GM19328 (cell line): Measurements from ENCODE around the gene SMIM31.

ENCODE experiments used
- ATAC-seq: cut with Tn5 transposase; IDR thresholded peaks from one replicate; pipeline ENCODE4 v1.9.1; 2021; ENCODE audit warnings: mild to moderate bottlenecking, moderate library complexity; ENCODE audit not compliant: unreplicated experiment

The SMIM31 gene

GRCh38 chr4:164783976-164784375 is 30.0 kb downstream of the SMIM31 start:
- no peak for ATAC-seq

GRCh38 chr4:164789047-164789446 is 35.1 kb downstream of the SMIM31 start:
- no peak for ATAC-seq

- ATAC-seq, result no peak
Observed at GRCh38 chr4:164790249-164790648, 36.3 kb downstream of the SMIM31 start.

DNA sequence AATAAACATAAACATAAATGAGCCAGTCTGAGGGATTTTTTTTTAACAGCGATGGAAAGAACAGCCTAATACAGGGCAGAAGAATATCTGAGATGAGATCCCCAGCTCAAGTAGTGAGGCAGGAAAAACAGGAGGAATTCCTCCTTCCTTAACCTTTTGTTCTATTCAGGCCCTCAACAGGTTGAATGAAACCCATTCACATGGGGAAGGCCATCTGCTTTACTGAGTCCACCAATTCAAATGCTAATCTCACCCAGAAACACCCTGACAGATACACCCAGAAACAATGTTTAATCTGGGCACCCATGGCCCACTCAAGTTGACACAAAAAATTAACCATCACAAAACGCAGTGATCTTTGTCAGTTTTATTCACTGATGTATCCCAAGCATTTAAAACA is 45.5 kb downstream of the SMIM31 start:
- ATAC-seq, result no peak

DNA sequence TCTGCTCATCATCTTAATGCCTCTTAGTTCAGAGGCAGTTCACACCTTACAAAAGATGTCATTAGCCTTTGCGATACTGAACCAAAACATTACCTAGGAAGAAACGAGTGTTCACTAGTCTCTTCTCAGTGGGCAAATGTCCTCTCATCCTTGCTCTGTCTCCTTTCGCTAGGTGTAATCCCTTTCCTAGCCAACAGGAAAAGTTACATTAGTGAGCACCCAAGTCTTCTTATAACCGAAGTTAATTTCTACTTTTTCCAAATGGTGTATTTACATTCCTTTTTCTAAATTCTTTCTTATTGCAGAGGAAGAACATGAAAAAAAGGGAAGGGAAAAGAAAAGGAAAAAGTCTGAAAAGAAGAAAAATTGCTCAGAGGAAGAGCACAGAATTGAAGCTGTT is 46.9 kb downstream of the SMIM31 start:
- ATAC-seq, result no peak

- no peak for ATAC-seq
Observed at GRCh38 chr4:164802301-164802901, 48.5 kb downstream of the SMIM31 start.

GRCh38 chr4:164803702-164804101 is 49.8 kb downstream of the SMIM31 start:
- no peak for ATAC-seq

DNA sequence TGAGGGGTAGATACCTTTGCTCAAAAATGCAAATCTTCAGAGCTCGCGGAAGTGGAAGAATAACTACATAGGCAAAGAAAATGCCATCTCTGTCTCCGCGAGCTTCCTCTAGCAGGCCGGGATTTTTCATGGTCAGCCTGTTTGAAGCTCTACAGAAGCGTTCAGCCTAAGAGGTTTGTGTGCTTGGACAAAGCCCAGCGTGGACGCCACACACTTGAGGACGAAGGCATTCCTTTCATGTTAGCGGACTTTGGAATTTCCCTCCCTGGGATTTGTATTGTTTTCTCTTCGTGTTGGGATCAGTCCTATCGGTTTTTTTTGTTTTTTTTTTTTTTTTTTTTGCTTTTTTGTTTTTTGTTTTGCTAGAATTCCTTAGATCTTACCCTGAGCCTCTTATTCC is 53.7 kb downstream of the SMIM31 start:
- ATAC-seq, result no peak

DNA sequence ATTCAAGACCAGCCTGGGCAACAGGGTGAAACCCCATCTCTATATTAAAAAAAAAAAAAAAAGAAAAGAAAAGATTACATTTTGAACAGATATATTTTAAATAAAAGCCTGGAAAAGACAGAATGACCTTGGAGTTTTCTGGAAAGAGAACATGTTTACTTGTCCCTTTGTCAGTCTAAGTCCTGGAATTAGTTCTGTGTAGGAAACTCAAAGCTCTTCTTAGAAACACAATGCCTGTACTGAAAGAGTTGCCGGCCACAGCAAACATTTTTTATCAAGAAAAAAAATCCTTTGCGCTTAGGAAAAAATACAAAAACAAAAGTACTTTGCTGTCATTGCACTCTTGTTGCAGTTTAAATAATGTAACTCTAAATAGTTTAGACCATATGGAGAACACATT is 59.6 kb downstream of the SMIM31 start:
- no peak for ATAC-seq

- no peak for ATAC-seq
Observed at GRCh38 chr4:164815711-164816110, 61.8 kb downstream of the SMIM31 start.

DNA sequence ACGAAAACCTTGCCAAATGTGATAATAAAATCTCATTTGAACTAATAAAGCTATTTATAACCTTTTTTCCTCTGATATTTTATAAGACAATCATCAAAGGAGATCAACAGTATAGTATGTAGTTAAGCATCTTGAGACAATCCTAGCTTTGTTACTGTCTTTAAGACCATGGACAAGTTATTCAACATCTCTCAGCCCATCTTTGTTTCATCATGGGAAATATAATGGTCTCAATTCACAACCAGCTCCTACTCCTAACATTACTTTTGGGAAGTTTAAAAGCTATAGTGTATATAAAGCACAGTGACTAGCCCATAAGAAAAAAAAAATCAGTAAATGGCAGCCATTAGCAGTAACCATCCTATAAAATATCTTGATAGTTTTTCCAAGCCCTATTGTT is 65.4 kb downstream of the SMIM31 start:
- no peak for ATAC-seq

- no peak for ATAC-seq
Observed at GRCh38 chr4:164821711-164822110, 67.8 kb downstream of the SMIM31 start.

DNA sequence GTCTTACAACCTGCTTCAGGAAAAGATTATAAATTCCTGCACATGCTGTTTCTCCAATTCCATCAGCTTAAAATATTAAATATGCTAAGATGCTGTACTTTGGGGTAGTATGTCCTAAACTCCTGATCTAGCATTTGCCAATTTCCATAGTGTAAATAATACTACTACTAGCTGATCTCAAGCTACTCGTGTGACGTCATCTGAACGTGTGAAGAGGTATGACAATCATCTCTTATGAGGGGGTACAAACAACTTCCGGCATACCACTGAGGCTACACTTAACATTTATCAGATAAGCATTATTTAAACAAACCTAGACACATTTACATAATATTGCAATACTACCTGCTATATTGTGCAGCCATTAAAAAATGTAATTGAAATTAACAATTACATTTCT is 70.7 kb downstream of the SMIM31 start:
- ATAC-seq, result no peak

- ATAC-seq, result no peak
Observed at GRCh38 chr4:164828955-164829354, 75.0 kb downstream of the SMIM31 start.

- no peak for ATAC-seq
Observed at GRCh38 chr4:164846566-164846965, 92.6 kb downstream of the SMIM31 start.

DNA sequence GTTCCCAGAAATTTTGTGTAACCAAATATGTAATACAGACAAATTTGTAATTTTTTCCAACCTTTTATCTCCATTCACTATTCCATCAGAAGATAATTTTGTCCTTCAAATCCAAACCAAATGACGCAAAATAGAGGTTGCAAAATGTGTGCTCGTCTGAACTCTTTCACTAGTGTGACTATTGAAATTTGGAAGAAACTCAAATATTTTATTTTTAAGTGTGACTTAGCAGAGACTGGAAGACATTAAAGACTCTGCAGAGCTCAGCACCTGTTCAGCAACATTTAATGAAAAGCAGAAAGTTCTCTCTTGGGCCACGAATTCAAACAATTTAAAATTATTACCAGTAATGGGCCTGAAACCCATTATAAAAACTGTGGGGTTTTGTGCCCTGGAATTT is 93.1 kb downstream of the SMIM31 start:
- no peak for ATAC-seq

- no peak for ATAC-seq
Observed at GRCh38 chr4:164847967-164848649, 94.2 kb downstream of the SMIM31 start.
